Stimulated activated CD8-positive, alpha-beta memory T cell treated with anti-CD3 and anti-CD28 coated beads, Interleukin-15, amount 100 ng/mL, for 1 hour (primary cell): Measurements from ENCODE around the gene TTC13.
"Not testable (repeated sequence)": the region's sequence is repeated elsewhere in the genome, so short reads cannot be mapped to it uniquely, and the experiment has no call there.

Experiments used
- DNase-seq: peaks from one replicate; pipeline ENCODE4 v3.0.0-alpha.2; 2020; ENCODE audit warnings: low read depth

Gene TTC13

DNA sequence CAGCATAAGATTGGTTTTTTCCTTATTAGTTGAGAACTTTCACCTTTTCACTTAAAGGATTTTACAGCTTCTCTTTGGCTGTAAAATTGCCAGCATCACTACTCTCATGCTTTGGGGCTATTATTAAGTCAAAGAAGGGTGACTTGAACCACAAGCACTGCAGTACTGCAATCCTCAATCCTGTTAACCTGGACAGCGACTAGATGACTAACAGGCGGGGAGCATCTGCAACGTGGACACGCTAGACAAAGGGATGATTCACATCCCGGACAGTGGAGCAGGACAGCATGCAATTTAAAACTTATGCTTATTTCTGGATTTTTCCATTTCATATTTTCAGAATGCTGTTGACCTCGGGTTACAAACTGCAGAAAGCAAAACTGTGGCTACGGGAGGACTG, 8.3 kb upstream of the TTC13 start:
- DNase-seq, result no peak

DNA sequence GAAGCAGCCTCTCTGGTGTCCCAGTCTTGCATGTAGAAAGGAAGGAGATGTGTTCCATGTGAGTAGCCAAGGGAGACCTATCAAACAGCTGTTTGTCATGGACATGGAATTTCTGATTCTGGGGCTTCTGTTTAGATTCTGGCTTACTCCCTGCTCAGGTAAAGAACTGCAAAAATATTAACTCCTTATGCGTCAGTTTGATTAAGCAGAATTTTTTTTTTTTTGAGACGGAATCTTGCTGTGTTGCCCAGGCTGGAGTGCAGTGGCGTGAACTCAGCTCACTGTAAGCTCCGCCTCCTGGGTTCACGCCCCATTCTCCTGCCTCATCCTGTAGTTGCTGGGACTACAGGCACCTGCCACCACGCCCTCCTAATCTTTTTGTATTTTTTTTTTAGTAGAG, 7.0 kb upstream of the TTC13 start:
- no peak for DNase-seq

DNA sequence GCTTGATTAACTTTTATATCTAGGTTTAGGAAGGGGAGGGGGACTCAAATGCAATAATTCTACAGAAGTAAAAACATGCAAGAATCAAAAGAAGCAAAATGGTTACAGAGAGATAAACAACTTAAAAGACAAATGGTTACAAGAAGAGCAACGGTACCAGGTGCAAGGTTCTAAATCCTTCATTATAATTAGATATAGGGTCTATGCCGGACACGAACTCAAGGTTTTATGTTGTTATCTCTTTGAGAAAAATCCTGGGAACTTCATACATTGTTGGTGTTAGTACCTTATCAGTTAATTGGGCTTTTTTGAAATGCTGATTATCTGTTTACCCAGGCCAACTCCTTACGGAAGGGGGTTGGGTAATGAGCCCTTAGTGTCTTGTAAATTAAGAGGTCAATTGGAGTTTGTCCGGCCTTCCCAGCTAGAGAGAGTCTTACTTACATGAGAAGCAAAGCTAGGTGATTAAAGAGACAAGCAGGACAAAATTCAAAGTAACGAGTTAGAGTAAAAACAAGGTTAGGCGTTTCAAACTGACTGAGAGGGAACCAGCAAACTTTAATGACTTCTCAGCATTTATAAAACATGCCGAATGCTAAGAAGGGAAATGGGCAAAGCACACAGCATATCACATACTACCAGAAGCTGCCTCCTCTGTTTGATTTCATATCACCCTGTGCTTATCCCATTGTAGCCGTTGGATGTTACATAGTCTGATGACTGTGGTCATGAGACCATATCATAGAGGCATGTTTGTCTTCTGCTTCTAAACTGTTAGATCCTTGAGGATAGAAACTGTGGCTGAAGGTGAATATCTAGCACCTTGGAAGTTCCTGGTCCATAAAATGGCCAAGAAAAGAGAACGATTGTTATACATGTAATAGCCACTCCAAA, 6.2 kb upstream of the TTC13 start:
- DNase-seq, result not testable (repeated sequence)

DNA sequence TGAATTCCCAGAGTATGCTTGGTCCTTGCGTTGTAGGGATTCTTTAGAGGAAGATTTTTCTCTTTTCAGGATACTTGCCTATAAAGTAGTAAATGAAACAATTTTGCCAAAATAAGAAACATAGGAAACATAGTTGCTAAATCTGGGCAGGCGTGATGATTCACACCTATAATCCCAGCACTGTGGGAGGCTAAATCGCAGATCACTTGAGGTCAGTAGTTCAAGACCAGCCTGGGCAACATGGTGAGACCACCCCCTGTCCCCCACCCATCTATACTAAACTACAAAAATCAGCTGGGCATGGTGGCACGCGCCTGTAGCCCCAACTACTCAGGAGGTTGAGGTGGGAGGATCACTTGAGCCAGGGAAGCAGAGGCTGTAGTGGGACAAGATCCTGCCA, 5.2 kb upstream of the TTC13 start:
- DNase-seq, result no peak

DNA sequence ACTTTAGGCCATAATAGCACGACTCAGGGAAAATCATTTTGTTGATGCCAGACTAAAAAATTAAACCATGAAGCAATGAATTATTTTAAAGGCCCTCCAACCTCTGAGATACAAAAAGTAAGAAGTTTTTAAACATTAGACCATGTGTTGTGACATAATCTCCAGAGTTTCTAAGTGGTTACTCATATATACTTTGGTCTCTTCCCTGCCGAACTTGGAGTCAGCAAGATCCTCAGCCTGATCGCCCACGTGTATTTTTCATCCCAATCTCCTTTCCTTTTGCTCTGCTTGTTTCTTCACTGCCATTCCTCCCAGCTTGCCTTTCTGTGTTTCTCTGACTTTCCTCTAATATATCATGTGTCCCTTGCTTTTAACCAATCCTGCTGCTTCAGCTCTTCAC, 4.0 kb upstream of the TTC13 start:
- no peak for DNase-seq

DNA sequence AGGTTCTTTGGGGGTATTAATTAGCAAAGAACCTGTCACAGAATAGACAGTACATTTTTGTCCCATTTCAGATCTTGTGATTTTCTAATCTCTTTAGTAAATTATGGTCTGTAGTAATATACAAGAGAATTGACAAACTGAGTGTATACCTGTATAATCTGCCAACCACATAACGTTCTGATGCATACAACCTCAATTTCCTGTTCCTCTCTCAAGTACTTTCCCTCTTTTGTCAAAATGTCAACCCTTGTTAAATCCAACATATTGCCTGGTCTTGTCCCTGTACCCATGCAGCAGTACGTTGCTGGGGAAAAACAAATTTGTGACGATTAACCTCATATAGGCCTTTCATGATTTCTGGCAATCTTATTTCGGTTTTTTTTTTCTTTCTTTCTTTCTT, 1.3 kb upstream of the TTC13 start:
- no peak for DNase-seq

DNA sequence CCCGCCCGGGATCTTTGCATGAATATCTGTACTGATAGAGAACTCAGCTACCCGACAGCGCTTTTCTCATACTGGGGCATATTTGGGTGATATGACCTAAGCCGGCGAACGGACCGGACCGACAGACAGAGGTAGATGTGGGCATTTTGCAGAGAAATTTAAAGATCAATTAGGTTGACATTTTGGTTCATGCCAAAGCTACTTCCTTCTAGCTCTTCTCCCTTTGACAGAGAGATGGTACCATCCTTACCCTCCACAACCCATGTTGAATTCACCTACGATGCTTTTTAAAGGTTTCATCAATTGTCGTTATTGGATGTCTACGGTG, 692 bp upstream of the TTC13 start:
- no peak for DNase-seq

DNA sequence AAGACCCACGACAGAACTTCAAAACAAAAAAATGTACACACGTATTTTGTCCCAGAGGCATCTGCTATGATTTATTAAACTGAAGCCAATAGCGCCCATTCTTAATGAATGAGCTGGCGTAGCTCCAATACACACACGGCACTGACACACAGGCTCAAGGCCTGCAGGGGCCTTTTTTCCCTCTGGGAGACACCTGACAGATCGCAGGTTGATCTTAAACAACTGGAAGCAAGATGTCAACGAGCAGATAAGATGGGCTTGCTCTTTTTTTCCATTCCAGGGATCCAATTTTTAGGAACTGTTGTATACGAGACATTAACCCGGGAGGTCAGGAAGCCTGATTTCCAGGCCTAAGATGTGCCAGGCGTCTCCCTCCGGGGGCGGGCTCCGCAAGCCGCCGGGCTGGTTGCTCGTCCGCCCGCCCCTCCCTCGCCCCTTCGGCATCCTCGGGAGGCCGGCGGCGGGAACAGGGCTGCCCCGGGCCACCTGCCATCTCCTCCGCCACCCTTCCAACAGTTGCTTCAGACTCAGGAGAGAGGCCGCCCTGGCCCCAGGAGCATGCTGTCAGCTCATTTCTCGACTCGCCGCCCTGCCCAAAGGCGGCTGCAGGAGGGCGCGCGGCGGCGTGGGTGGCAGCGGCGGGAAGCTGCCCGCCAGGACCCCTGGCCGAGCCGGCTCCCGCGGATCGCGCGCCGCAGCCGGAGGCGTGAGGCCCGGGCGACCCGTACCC, 735 bp downstream of the TTC13 start:
- DNase-seq, result no peak

DNA sequence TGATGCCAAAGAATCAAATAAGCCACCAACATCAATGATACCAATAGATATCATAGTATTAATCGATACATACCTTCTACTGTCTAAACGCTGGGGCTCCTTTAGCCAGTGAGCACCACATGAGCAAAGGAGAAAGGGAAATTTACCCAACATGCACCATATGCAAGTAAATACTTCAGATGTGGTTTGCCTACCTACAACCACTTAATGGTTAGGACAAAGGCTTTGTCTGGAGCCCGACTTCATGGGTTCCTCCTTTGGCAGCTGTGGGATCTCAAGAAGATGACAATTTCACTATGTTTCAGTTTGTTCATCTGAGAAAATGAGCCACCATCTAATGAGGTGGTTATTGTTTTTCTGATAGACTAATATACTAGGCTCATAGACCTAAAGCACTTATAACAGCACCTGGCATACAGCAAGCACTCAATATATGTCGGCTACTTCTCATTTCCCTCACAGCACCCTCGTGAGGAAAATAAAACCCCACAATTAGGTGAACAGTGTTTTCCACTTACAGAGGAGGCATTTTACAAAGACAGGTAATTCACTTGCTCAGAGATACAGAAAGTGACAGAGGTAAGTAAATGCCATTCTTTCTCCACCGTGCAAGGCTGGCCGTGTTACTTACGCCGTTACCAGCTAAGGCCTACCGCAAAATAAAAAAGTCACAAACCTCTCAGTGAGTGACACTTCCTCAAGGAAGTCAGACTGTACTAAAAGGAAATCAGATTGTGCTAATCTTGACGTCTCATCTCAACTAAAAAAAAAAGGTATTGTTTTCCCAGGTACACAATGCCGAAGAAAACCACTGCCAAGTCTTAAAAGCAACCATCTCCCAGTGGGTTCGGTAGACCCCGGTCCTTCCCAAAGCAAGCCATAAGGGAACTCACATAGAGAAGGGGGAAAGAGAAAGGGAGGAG, 1.6 kb downstream of the TTC13 start:
- no peak for DNase-seq

DNA sequence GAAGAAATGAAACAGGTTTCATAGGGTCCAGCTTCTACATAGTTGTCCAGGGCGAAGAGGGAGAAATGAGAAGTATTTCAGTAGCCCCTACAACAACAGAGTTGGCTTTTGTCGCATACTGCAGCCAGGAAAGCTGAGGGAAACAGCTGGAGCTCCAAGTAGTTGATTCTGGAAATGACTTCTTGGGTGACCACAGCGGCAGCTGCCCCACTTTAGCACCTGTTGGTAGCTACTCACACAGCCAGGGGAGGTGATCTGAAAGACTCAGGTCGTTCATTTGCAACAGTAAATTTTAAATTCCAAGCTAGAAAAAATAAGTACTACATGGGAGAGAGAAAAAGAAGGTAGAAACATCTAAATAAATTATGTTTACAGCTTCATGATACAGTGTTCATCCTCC, 2.3 kb downstream of the TTC13 start:
- DNase-seq, result no peak

DNA sequence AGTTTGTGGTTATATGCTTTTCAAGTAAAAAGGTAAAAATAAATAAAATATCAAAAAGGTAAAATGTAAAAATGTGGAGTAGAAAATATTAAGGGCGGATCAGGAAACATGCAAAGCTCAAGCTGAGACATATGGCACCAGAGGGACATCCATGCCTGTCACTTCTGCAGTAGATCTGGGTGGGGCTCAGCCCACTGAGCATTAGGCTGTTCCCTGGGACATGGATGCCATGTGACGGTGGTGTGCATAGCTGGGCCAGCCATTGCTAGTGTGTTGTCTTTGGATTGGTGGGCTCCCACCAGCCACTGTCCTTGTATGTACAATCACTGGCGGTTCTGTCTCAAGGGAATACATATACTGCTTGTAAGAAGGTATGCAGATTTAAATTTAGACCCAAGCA, 3.0 kb downstream of the TTC13 start:
- DNase-seq, result no peak

DNA sequence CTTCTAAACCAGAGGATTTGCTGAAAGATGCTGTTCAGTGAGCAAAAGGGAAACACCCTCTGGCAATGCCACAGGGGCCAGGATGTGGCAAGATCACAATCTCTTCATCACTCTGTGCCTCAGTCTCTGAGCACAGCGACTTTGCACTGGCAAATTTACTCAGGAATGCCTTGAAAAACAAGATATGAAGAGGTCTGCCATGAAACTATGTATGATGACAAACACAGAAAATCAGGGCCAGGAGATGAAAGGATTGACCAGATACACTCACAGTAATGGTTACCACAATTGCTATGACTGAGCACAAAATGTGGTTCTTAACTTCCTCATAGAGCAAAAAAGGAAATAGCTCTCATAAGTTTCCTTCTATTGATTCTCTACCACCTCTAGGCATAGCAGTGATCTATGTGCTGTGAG, 5.8 kb downstream of the TTC13 start:
- peak; percentile 28 for DNase-seq

DNA sequence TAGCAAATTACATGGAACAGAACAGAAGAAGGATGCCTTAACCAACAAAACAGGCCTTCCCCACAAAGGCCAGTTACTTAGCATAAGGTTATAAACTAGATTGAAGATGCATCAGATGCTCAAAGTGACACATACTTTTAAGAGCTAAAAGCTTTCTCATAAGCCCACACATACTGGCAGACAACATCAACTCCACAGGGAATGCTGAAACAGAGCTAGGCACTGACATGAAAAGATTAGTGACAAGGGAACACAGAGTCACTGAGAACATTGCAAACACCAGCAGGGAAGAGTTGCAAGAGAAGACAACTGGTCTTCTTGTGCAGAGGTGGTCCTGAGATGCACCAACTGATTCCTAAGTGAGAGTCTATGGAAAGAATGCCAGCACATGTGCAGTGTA, 6.9 kb downstream of the TTC13 start:
- no peak for DNase-seq

DNA sequence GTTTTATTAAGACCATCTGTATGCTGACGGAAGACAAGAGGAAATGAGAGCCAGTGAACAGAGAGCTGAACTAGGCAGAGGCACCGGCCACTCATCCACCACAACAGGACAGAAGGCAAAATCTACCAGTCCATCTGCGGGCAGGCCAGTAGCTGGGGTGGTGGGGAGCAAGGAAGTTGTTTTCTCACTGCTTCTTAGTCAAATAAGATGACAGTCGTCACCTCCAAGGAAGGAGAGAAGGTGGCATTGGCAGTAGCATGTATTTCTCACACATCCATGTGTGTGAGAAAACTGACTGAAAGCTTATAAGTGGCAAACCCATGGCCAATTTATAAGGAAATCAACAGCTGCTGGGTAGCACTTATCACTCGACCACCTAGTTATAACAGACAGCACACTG, 8.2 kb downstream of the TTC13 start:
- no peak for DNase-seq

DNA sequence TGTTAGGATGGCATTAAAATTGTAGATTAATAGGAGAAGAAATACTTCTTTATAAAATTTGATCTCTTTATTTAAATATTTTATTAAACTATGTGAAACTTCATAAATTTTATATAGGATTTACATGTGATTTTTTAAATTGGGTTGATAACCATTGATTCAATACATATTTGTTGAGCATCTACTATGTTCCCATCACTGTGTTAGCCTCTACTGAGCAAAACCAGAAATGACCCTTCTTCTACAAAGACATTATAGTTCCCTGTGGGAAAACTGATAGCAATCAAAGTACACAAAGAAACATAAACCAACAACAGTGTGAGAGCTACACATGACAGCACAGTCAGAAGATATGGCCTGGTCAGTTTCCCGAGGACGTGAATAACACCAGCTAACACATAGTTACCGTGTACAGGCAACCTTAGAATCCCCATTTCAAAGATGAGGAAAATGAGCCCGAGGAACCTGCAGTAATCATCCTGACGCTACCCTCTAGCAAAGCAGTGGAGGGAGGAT, 12.2 kb downstream of the TTC13 start:
- no peak for DNase-seq

DNA sequence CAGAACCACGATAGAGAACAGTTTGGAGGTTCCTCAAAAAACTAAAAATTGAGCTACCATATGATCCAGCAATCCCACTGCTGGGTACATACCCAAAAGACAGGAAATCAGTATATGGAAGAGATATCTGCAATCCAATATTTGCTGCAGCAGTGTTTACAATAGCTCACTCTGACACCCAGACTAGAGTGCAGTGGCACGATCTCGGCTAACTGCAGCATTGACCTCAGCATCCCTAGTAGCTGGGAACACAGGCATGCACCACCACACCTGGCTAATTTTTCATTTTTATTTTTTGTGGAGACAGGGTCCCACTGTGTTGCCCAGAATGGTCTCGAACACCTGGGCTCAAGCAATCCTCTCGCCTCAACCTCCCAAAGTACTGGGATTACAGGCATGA, 13.1 kb downstream of the TTC13 start:
- no peak for DNase-seq

DNA sequence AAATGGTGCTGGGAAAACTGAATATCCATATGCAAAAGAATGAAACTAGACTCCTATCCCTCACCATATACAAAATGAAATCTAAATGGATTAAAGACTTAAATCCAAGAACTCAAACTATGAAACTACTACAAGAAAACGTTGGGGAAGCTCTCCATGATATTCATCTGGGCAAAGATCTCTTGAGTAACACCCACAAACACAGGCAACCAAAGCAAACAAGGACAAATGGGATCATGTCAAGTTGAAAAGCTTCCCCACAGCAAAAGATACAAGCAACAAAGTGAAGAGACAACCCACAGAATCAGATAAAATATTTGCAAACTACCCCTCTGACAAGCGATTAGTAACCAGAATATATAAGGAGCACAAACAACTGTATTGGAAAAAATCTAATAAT, 13.8 kb downstream of the TTC13 start:
- no peak for DNase-seq

DNA sequence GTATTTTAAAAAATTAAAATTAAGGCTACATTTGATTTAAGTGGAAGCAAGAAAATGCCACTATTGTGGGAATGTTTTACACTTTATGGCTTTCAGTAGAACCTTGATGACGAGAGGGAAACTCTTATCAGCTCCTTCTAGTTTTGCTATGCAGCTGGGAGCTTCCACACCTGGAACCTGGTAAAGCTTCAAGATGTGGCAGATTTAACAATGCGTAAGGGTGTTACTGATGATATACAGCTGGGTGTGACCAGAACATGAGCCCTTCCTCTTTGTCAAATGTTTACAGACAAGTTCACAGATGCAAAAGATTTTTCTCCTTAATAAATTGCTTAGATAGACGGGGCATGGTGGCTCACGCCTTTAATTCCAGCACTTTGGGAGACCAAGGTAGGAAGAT, 20.3 kb downstream of the TTC13 start:
- DNase-seq, result no peak

DNA sequence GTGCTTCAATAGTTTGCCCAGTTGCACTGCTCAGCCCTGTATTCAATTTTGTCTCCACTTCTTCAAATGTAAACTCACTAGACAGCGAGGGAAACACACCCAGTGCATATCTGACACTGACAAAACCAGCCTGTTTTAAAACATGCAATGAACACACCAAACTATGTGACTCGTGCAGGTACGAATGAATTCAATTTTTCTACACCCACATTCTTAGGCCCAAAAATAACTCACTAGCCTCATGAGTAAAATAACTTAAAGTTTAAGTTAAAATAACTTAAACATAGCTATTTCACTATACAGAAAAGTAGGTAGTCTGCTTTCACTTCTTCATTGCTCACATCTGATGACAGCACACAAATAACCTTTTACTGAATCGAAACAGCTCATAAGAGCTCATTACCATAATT, 21.1 kb downstream of the TTC13 start:
- no peak for DNase-seq

DNA sequence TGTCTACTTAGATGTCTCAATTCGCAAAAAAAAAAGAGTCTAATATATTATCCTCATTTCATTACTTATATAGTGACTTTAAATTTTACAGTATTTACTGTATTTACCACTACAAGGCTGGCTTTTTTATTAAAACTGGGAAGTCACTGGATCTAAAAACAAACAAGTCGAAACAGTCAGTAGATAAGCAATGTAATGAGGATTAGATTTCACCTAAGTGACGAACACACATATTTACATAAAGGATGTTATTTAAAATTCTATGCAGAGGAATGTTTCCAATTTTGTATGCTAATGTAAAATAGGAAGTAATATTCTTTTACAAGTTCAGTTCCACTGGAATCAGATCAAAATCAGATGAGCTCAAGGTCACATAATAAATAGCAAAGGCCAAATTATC, 28.3 kb downstream of the TTC13 start:
- DNase-seq, result no peak

DNA sequence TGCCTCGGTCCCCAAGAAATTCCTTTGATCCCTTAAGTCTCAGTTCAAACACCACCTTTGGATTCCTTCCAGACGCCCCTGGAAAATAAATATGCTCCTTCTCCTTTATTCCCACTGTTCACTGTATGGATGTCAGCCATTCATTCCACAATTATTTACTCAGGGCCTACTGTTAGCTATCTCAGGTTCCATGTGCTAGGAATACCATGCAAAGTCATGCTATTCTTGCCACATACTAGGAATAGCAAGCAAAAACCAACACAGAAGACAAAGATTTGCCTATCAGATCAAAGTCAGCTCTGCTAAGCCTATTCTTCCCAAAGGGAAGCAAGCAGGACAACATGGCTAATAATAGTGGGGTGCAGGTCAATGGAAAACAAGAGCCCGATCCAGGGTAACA, 29.8 kb downstream of the TTC13 start:
- DNase-seq, result no peak

DNA sequence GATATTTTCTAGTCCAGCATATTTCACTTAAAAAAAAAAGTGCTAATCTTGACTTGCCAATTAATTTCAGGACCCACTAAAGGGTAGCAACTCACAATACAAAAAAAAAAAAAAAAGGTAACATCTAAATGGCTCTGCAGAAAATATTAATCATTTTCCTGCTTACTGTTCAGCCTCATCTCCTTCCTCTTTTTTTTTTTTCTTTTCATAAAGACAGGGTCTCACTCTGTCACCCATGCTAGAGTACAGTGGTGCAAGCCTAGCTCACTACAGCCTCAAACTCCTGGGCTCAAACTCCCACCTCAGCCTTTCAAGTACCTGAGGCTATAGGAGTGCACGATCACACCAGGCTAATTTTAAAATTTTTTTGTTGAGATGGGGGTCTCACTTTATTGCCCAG, 30.4 kb downstream of the TTC13 start:
- no peak for DNase-seq
